Trophoblast cell (in vitro differentiated cells and primary cell): ENCODE data around the gene TANGO6.

Experiments
- DNase-seq, 2 donors: peaks; one replicate each; pipeline ENCODE4 v3.0.0-alpha.2; 2016
- H2AFZ ChIP-seq: 2 replicates; pipeline ENCODE4 v1.6.1; 2013; ENCODE audit warnings: low read length, moderate library complexity, mild to moderate bottlenecking; ENCODE audit not compliant: insufficient read depth, poor library complexity
- H2AK5ac ChIP-seq: 2 replicates; pipeline ENCODE4 v1.6.1; 2013; ENCODE audit warnings: mild to moderate bottlenecking, low read length
- H2BK120ac ChIP-seq: 2 replicates; pipeline ENCODE4 v1.6.1; 2013; ENCODE audit warnings: low read length, mild to moderate bottlenecking, moderate library complexity; ENCODE audit not compliant: insufficient read depth, poor library complexity
- H2BK12ac ChIP-seq: 2 replicates; pipeline ENCODE4 v1.6.1; 2013; ENCODE audit warnings: mild to moderate bottlenecking, low read length, moderate library complexity
- H2BK5ac ChIP-seq: 2 replicates; pipeline ENCODE4 v1.6.1; 2013; ENCODE audit warnings: low read length, low read depth, moderate library complexity, mild to moderate bottlenecking; ENCODE audit not compliant: poor library complexity
- H3K14ac ChIP-seq: 2 replicates; pipeline ENCODE4 v1.6.1; 2013; ENCODE audit warnings: mild to moderate bottlenecking, low read length
- H3K18ac ChIP-seq: 2 replicates; pipeline ENCODE4 v1.6.1; 2013; ENCODE audit warnings: mild to moderate bottlenecking, low read length
- H3K23ac ChIP-seq: 2 replicates; pipeline ENCODE4 v1.6.1; 2013; ENCODE audit warnings: low read length
- H3K27ac ChIP-seq: 2 replicates; pipeline ENCODE4 v1.5.1; 2013; ENCODE audit warnings: low read depth, mild to moderate bottlenecking, inconsistent platforms, low read length, moderate library complexity
- H3K27me3 ChIP-seq: 2 replicates; pipeline ENCODE4 v1.6.1; 2013; ENCODE audit warnings: inconsistent platforms, mild to moderate bottlenecking, low read length, moderate library complexity; ENCODE audit not compliant: insufficient read depth
- H3K36me3 ChIP-seq, 2 experiments: 1 replicate in 1 of 2; 2 replicates in 1 of 2; pipeline ENCODE4 v1.6.1; 2013; ENCODE audit warnings: low read length in 2 of 2, mild to moderate bottlenecking in 2 of 2, moderate library complexity in 1 of 2; ENCODE audit not compliant: insufficient read depth in 2 of 2, control insufficient read depth in 1 of 2
- H3K4ac ChIP-seq: 2 replicates; pipeline ENCODE4 v1.6.1; 2013; ENCODE audit warnings: low read depth, mild to moderate bottlenecking, low read length, moderate library complexity
- H3K4me1 ChIP-seq, 2 experiments: 1 replicate in 1 of 2; 2 replicates in 1 of 2; pipeline ENCODE4 v1.6.1; 2013; ENCODE audit warnings: low read length in 2 of 2, mild to moderate bottlenecking in 2 of 2, moderate library complexity in 1 of 2; ENCODE audit not compliant: insufficient read depth in 2 of 2, control insufficient read depth in 1 of 2
- H3K4me2 ChIP-seq: 2 replicates; pipeline ENCODE4 v1.6.1; 2013; ENCODE audit warnings: inconsistent platforms, mild to moderate bottlenecking, low read length, moderate library complexity
- H3K4me3 ChIP-seq: 2 replicates; pipeline ENCODE4 v1.5.1; 2013; ENCODE audit warnings: mild to moderate bottlenecking, low read depth, low read length, inconsistent platforms
- H3K79me1 ChIP-seq: one replicate; pipeline ENCODE4 v1.6.1; 2013; ENCODE audit warnings: low read length
- H3K79me2 ChIP-seq: 2 replicates; pipeline ENCODE4 v1.6.1; 2013; ENCODE audit warnings: low read length, mild to moderate bottlenecking; ENCODE audit not compliant: control insufficient read depth, insufficient read depth, poor library complexity
- H3K9ac ChIP-seq: 2 replicates; pipeline ENCODE4 v1.6.1; 2013; ENCODE audit warnings: mild to moderate bottlenecking, low read length
- H3K9me3 ChIP-seq: 2 replicates; pipeline ENCODE4 v1.6.1; 2013; ENCODE audit warnings: low read depth, mild to moderate bottlenecking, control low read depth, inconsistent platforms, low read length; ENCODE audit not compliant: insufficient read depth
- H4K12ac ChIP-seq: 2 replicates; pipeline ENCODE4 v1.6.1; 2013; ENCODE audit warnings: low read depth, mild to moderate bottlenecking, low read length, moderate library complexity
- H4K8ac ChIP-seq: 2 replicates; pipeline ENCODE4 v1.6.1; 2013; ENCODE audit warnings: low read depth, mild to moderate bottlenecking, low read length, moderate library complexity
- H4K91ac ChIP-seq: one replicate; pipeline ENCODE4 v1.6.1; 2013; ENCODE audit warnings: low read depth, mild to moderate bottlenecking, low read length, moderate library complexity
- WGBS: extraction: QIAGEN DNeasy Blood & Tissue Kit; methylation state at CpG from one replicate; pipeline ENCODE4 v1.1.7; 2013; ENCODE audit warnings: missing lambda C conversion rate; ENCODE audit not compliant: insufficient read length, insufficient coverage; ENCODE audit errors: extremely low coverage; 5-methylcytosine and 5-hydroxymethylcytosine counted together

Gene TANGO6

GRCh38 chr16:69029121-69029520, 185.8 kb downstream of the TANGO6 start:
- no peak overlapping the region for H3K18ac ChIP-seq
- H3K14ac ChIP-seq: no peak overlapping the region
- no peaks in the 10 kb centered on the region for H3K9me3 ChIP-seq
- no peak overlapping the region for H2BK120ac ChIP-seq
- H3K4ac ChIP-seq: no peak overlapping the region
- no peaks in the 10 kb centered on the region for H3K79me1 ChIP-seq
- H4K91ac ChIP-seq: no peak overlapping the region
- H2BK12ac ChIP-seq: no peak overlapping the region
- H3K4me1 ChIP-seq: no peaks in the 10 kb centered on the region
- no peak overlapping the region for H3K4me3 ChIP-seq
- no peak overlapping the region for H4K12ac ChIP-seq
- no peak overlapping the region for H2BK5ac ChIP-seq
- no peak overlapping the region for H2AFZ ChIP-seq
- H3K27me3 ChIP-seq: no peaks in the 10 kb centered on the region
- no peak overlapping the region for H3K9ac ChIP-seq
- no peak overlapping the region for H3K27ac ChIP-seq
- WGBS: no CpG with 5 or more reads among the region's 2 CpGs
- H2AK5ac ChIP-seq: no peak overlapping the region
- H3K4me2 ChIP-seq: no peak overlapping the region
- DNase-seq: no peak
- H3K23ac ChIP-seq: no peak overlapping the region
- H4K8ac ChIP-seq: no peak overlapping the region
- no peaks in the 10 kb centered on the region for H3K36me3 ChIP-seq
- H3K79me2 ChIP-seq: no peaks in the 10 kb centered on the region

GRCh38 chr16:69031877-69032301, 188.6 kb downstream of the TANGO6 start:
- no peak overlapping the region for H4K91ac ChIP-seq
- no peak overlapping the region for H3K4ac ChIP-seq
- no peak overlapping the region for H3K14ac ChIP-seq
- H2BK12ac ChIP-seq: no peak overlapping the region
- no peaks in the 10 kb centered on the region for H3K79me1 ChIP-seq
- no peak overlapping the region for H2BK120ac ChIP-seq
- peak; percentile 61 to 82 for DNase-seq
- H3K27ac ChIP-seq: no peak overlapping the region
- H4K8ac ChIP-seq: no peak overlapping the region
- no peak overlapping the region for H4K12ac ChIP-seq
- no peak overlapping the region for H3K23ac ChIP-seq
- no peaks in the 10 kb centered on the region for H3K9me3 ChIP-seq
- no peaks in the 10 kb centered on the region for H3K27me3 ChIP-seq
- no peak overlapping the region for H2BK5ac ChIP-seq
- no peaks in the 10 kb centered on the region for H3K36me3 ChIP-seq
- H3K79me2 ChIP-seq: no peaks in the 10 kb centered on the region
- no peak overlapping the region for H3K4me2 ChIP-seq
- no peak overlapping the region for H3K18ac ChIP-seq
- no peak overlapping the region for H3K9ac ChIP-seq
- no peak overlapping the region for H2AK5ac ChIP-seq
- H3K4me1 ChIP-seq: no peaks in the 10 kb centered on the region
- no CpG with 5 or more reads among the region's 8 CpGs for WGBS
- H3K4me3 ChIP-seq: no peak overlapping the region
- no peak overlapping the region for H2AFZ ChIP-seq

- H3K4me2 ChIP-seq: no peak overlapping the region
- no peak overlapping the region for H3K4ac ChIP-seq
- DNase-seq: no peak
- H2BK5ac ChIP-seq: no peak overlapping the region
- H3K27me3 ChIP-seq: no peaks in the 10 kb centered on the region
- H3K9ac ChIP-seq: no peak overlapping the region
- no peaks in the 10 kb centered on the region for H3K36me3 ChIP-seq
- H3K4me1 ChIP-seq: no peaks in the 10 kb centered on the region
- no peak overlapping the region for H4K12ac ChIP-seq
- H3K27ac ChIP-seq: no peak overlapping the region
- no peak overlapping the region for H3K14ac ChIP-seq
- H2AFZ ChIP-seq: no peak overlapping the region
- no peak overlapping the region for H2AK5ac ChIP-seq
- no peak overlapping the region for H3K18ac ChIP-seq
- no CpG with 5 or more reads among the region's 8 CpGs for WGBS
- no peak overlapping the region for H4K8ac ChIP-seq
- H4K91ac ChIP-seq: no peak overlapping the region
- no peak overlapping the region for H2BK120ac ChIP-seq
- no peak overlapping the region for H3K4me3 ChIP-seq
- H3K23ac ChIP-seq: no peak overlapping the region
- no peaks in the 10 kb centered on the region for H3K9me3 ChIP-seq
- H2BK12ac ChIP-seq: no peak overlapping the region
- H3K79me1 ChIP-seq: no peaks in the 10 kb centered on the region
- no peaks in the 10 kb centered on the region for H3K79me2 ChIP-seq
These were observed 190.0 kb downstream of the TANGO6 start for GRCh38 chr16:69033151-69033949.

GRCh38 chr16:69035375-69035774, 192.0 kb downstream of the TANGO6 start:
- H3K9ac ChIP-seq: no peak overlapping the region
- H3K4ac ChIP-seq: no peak overlapping the region
- H3K14ac ChIP-seq: no peak overlapping the region
- H3K18ac ChIP-seq: no peak overlapping the region
- H3K79me1 ChIP-seq: no peaks in the 10 kb centered on the region
- no peaks in the 10 kb centered on the region for H3K27me3 ChIP-seq
- no peaks in the 10 kb centered on the region for H3K36me3 ChIP-seq
- no peak overlapping the region for H3K4me3 ChIP-seq
- no peak overlapping the region for H3K27ac ChIP-seq
- H2AK5ac ChIP-seq: no peak overlapping the region
- no peak overlapping the region for H4K91ac ChIP-seq
- no peak overlapping the region for H3K4me2 ChIP-seq
- no peak overlapping the region for H4K12ac ChIP-seq
- H2BK12ac ChIP-seq: no peak overlapping the region
- no peak for DNase-seq
- no peak overlapping the region for H2BK120ac ChIP-seq
- no peak overlapping the region for H2BK5ac ChIP-seq
- no peaks in the 10 kb centered on the region for H3K79me2 ChIP-seq
- no peak overlapping the region for H2AFZ ChIP-seq
- H3K4me1 ChIP-seq: no peaks in the 10 kb centered on the region
- no peak overlapping the region for H4K8ac ChIP-seq
- H3K9me3 ChIP-seq: no peaks in the 10 kb centered on the region
- no peak overlapping the region for H3K23ac ChIP-seq
